HG02884 (cell line): Measurements from ENCODE around the gene SS18L1.
"Not testable (repeated sequence)": the region's sequence is repeated elsewhere in the genome, so short reads cannot be mapped to it uniquely, and the experiment has no call there.

Source experiments
- ATAC-seq: cut with Tn5 transposase; IDR thresholded peaks from one replicate; pipeline ENCODE4 v1.9.1; 2021; ENCODE audit warnings: mild to moderate bottlenecking, moderate library complexity; ENCODE audit not compliant: unreplicated experiment

Gene SS18L1

GRCh38 chr20:62136283-62137091 is 7.1 kb upstream of the SS18L1 start:
- ATAC-seq = no peak

GRCh38 chr20:62137092-62137384 is 6.5 kb upstream of the SS18L1 start:
- no peak for ATAC-seq

GRCh38 chr20:62137478-62138203 is 5.9 kb upstream of the SS18L1 start:
- no peak for ATAC-seq

- ATAC-seq = no peak
Measured at GRCh38 chr20:62138204-62138543, 5.4 kb upstream of the SS18L1 start.

- ATAC-seq = no peak
Measured at GRCh38 chr20:62138912-62139311, 4.7 kb upstream of the SS18L1 start.

- ATAC-seq = no peak
Measured at GRCh38 chr20:62139636-62140035, 3.9 kb upstream of the SS18L1 start.

GRCh38 chr20:62141043-62141396 is 2.5 kb upstream of the SS18L1 start:
- ATAC-seq = no peak

GRCh38 chr20:62141397-62142251 is 1.9 kb upstream of the SS18L1 start:
- ATAC-seq = no peak

- peak; percentile 15 for ATAC-seq
Measured at GRCh38 chr20:62142252-62143080, 1.1 kb upstream of the SS18L1 start.

- no peak for ATAC-seq
Measured at GRCh38 chr20:62143957-62144825, 622 bp downstream of the SS18L1 start.

- ATAC-seq = no peak
Measured at GRCh38 chr20:62145688-62146018, 2.1 kb downstream of the SS18L1 start.

- no peak for ATAC-seq
Measured at GRCh38 chr20:62146019-62146755, 2.6 kb downstream of the SS18L1 start.

- ATAC-seq = no peak
Measured at GRCh38 chr20:62147125-62147524, 3.6 kb downstream of the SS18L1 start.

GRCh38 chr20:62147528-62147927 is 4.0 kb downstream of the SS18L1 start:
- no peak for ATAC-seq

- ATAC-seq = not testable (repeated sequence)
Measured at GRCh38 chr20:62148383-62148782, 4.8 kb downstream of the SS18L1 start.

- no peak for ATAC-seq
Measured at GRCh38 chr20:62148908-62149314, 5.3 kb downstream of the SS18L1 start.

GRCh38 chr20:62149532-62150309 is 6.2 kb downstream of the SS18L1 start:
- ATAC-seq = no peak

GRCh38 chr20:62150310-62150575 is 6.7 kb downstream of the SS18L1 start:
- ATAC-seq = no peak

- ATAC-seq = no peak
Measured at GRCh38 chr20:62151225-62151624, 7.7 kb downstream of the SS18L1 start.
